Hepatocyte (in vitro differentiated cells): ENCODE measurements around the gene GNG7. TPM values are rescaled to one million over a fixed set of nuclear protein-coding genes. Genes with fewer than 3 reads are reported as not detected.
A peak's percentile ranks its signal among the peaks of the same experiment; 100 is the strongest.

Experiments used
- DNase-seq: peaks from one replicate; pipeline ENCODE4 v3.0.0-alpha.2; 2016; ENCODE audit warnings: low spot score
- H2AFZ ChIP-seq: fragments of 200-600 bp; sonication (generic); 2 replicates; pipeline ENCODE4 v1.6.0; 2016; ENCODE audit warnings: antibody characterized with exemption, mild to moderate bottlenecking
- H3K27ac ChIP-seq: fragments of 200-600 bp; sonication (generic); 2 replicates; pipeline ENCODE4 v1.5.1; 2016; ENCODE audit warnings: mild to moderate bottlenecking
- H3K27me3 ChIP-seq: fragments of 200-600 bp; sonication (generic); 2 replicates; pipeline ENCODE4 v1.6.1; 2016
- H3K36me3 ChIP-seq: fragments of 200-600 bp; sonication (generic); replicated peaks from 2 replicates; pipeline ENCODE4 v1.5.1; 2016; ENCODE audit warnings: low read depth; ENCODE audit not compliant: insufficient read depth
- H3K4me1 ChIP-seq: fragments of 200-600 bp; sonication (generic); 2 replicates; pipeline ENCODE4 v1.5.1; 2016; ENCODE audit warnings: mild to moderate bottlenecking, moderate library complexity; ENCODE audit not compliant: insufficient read depth
- H3K4me2 ChIP-seq: fragments of 200-600 bp; sonication (generic); 2 replicates; pipeline ENCODE4 v1.6.0; 2016
- H3K4me3 ChIP-seq: fragments of 200-600 bp; sonication (generic); 2 replicates; pipeline ENCODE4 v1.5.1; 2016; ENCODE audit warnings: mild to moderate bottlenecking
- H3K79me2 ChIP-seq: fragments of 200-600 bp; sonication (generic); 2 replicates; pipeline ENCODE4 v1.6.0; 2017; ENCODE audit warnings: mild to moderate bottlenecking
- H3K9me2 ChIP-seq: fragments of 200-600 bp; sonication (generic); replicated peaks from 2 replicates; pipeline ENCODE4 v1.6.0; 2017; ENCODE audit warnings: mild to moderate bottlenecking; ENCODE audit not compliant: insufficient read depth
- H3K9me3 ChIP-seq: fragments of 200-600 bp; sonication (generic); 2 replicates; pipeline ENCODE4 v1.5.1; 2016; ENCODE audit warnings: low read depth, mild to moderate bottlenecking
- H4K20me1 ChIP-seq: fragments of 200-600 bp; sonication (generic); 2 replicates; pipeline ENCODE4 v1.6.0; 2016; ENCODE audit warnings: mild to moderate bottlenecking; ENCODE audit not compliant: insufficient read depth, poor library complexity, severe bottlenecking
- EZH2 ChIP-seq: fragments of 200-600 bp; sonication (generic); IDR thresholded peaks from 2 replicates; pipeline ENCODE4 v1.6.1; 2016; ENCODE audit warnings: antibody characterized with exemption, mild to moderate bottlenecking, borderline replicate concordance
- EZH2phosphoT487 ChIP-seq: fragments of 200-600 bp; sonication (generic); IDR thresholded peaks from one replicate; pipeline ENCODE4 v1.6.1; 2018; ENCODE audit warnings: antibody characterized with exemption, mild to moderate bottlenecking, low read depth, moderate library complexity; ENCODE audit not compliant: unreplicated experiment, severe bottlenecking
- WGBS: methylation state at CpG from one replicate; pipeline ENCODE4 v1.1.6; 2016; ENCODE audit warnings: low lambda C conversion rate; ENCODE audit errors: missing lambda C conversion rate; 5-methylcytosine and 5-hydroxymethylcytosine counted together
- polyA plus RNA-seq: library from polyadenylated mRNA; unstranded; fragments of >200 nt; fragmentation: Nextera tagmentation; extraction: Ambion mirVana; gene quantifications from 2 replicates; pipeline ENCODE4 v1.2.1, GENCODE V29; 2016
- total RNA-seq: library from RNA; depleted of rRNA; stranded (reverse); fragments of >200 nt; gene quantifications from 2 replicates; pipeline ENCODE4 v1.2.3, GENCODE V29; 2014
- TF ChIP-seq, protein P1 (sequence below): fragments of 200-600 bp; sonication (generic); IDR thresholded peaks from 2 replicates; pipeline ENCODE4 v1.5.1; 2016; ENCODE audit warnings: antibody characterized with exemption, mild to moderate bottlenecking; ENCODE audit not compliant: poor library complexity

Gene GNG7
- total and polyA plus RNA-seq, 2 experiments from 2014 or later, result 1.2 to 1.9 TPM

DNA sequence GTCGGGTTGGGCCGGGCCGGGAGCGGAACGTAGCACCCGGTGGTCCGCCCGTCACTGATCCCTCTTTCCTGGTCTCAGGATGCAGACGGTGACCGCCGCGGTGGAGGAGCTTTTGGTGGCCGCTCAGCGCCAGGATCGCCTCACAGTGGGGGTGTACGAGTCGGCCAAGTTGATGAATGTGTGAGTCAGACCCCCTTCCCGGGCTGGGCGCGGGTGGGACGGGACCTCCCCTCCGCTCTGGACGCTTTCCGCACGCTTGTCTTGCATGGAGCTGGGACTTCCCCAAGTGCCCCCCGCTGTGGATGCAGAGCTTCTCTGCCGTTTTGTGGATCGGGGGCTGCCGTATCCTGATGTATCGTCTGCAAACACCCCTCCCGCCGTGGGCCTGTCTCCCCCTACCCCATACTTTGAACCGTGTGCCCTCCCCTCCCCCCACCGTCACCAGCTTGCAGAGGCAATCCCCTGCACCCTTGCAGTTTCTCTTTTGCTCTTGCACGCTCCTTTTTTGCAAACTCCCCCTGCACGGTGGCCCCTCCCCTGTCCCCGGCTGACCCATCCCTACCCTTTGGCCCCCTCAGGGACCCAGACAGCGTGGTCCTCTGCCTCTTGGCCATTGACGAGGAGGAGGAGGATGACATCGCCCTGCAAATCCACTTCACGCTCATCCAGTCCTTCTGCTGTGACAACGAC is 225.9 kb downstream of the GNG7 start:
- Histone ChIP-seq H3K9me2 (no peaks in the 10 kb centered on the region), H3K36me3 (no peaks in the 10 kb centered on the region), H2AFZ (no peak overlapping the region), H3K4me2 (peak overlapping the region; percentile 85), H3K4me3 (peak overlapping the region; percentile 54), H3K9me3 (no peaks in the 10 kb centered on the region), H4K20me1 (peaks cover 17% of the 10 kb centered on the region), H3K79me2 (peaks cover 19% of the 10 kb centered on the region), H3K4me1 (peaks cover 20% of the 10 kb centered on the region), H3K27ac (peak overlapping the region; percentile 77), H3K27me3 (no peaks in the 10 kb centered on the region)
- WGBS, result under 1% methylated on average over 26 of the region's 42 CpGs
- TF ChIP-seq EZH2phosphoT487 (no peak), EZH2 (no peak)
- TF ChIP-seq, protein P1, sequence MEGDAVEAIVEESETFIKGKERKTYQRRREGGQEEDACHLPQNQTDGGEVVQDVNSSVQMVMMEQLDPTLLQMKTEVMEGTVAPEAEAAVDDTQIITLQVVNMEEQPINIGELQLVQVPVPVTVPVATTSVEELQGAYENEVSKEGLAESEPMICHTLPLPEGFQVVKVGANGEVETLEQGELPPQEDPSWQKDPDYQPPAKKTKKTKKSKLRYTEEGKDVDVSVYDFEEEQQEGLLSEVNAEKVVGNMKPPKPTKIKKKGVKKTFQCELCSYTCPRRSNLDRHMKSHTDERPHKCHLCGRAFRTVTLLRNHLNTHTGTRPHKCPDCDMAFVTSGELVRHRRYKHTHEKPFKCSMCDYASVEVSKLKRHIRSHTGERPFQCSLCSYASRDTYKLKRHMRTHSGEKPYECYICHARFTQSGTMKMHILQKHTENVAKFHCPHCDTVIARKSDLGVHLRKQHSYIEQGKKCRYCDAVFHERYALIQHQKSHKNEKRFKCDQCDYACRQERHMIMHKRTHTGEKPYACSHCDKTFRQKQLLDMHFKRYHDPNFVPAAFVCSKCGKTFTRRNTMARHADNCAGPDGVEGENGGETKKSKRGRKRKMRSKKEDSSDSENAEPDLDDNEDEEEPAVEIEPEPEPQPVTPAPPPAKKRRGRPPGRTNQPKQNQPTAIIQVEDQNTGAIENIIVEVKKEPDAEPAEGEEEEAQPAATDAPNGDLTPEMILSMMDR, result no peak
- DNase-seq, result peak; percentile 60

DNA sequence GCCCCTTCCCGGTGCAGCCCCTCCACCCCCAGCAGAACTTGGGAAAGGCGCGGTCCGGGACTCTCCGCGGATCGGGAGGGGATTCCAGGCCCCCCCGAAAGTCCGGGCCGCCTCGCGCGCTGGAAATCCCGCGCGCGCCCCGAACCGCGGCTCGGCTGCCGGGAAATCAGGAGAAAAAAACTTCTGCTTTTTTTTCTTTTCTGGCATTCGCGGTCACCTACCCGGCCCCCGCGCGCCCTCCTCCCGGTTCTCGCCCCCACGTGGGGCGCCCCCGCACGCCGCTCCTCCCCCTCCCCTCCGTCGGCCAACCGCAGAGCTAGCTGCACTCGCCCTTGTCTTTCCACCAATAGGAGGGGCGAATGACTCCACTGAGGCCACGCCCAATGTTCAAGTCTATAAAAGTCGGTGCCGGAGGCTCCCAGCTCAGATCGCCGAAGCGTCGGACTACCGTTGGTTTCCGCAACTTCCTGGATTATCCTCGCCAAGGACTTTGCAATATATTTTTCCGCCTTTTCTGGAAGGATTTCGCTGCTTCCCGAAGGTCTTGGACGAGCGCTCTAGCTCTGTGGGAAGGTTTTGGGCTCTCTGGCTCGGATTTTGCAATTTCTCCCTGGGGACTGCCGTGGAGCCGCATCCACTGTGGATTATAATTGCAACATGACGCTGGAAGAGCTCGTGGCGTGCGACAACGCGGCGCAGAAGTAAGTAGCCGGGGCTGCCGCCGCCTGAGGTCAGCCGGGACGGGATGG is 226.6 kb downstream of the GNG7 start, which contains the start of gene GADD45B:
Gene GADD45B, plus strand, starts transcription at position 426 of the 749 bp plus-strand sequence. Its CDS starts 232 bp downstream, at position 658.
- DNase-seq, result peak; percentile 98
- Histone ChIP-seq H3K27ac (peak within 1 kb of the TSS; percentile 77), H2AFZ (peak within 1 kb of the TSS; percentile 28), H3K79me2 (peaks cover 19% of the 10 kb centered on the region), H3K36me3 (no peaks in the 10 kb centered on the region), H3K4me1 (peaks cover 20% of the 10 kb centered on the region), H3K4me2 (peak within 1 kb of the TSS; percentile 88), H3K9me2 (no peaks in the 10 kb centered on the region), H3K27me3 (no peaks in the 10 kb centered on the region), H3K4me3 (peak within 1 kb of the TSS; percentile 54), H4K20me1 (peaks cover 17% of the 10 kb centered on the region), H3K9me3 (no peaks in the 10 kb centered on the region)
- 1% methylated on average over 53 of the region's 70 CpGs for WGBS
- TF ChIP-seq, protein P1, result no peak
- TF ChIP-seq EZH2phosphoT487 (no peak), EZH2 (no peak)

- WGBS, result 5% methylated on average over 45 of the region's 45 CpGs
- H3K4me2 ChIP-seq, result peak overlapping the region; percentile 88
- peak overlapping the region; percentile 15 for H3K4me3 ChIP-seq
- peaks cover 17% of the 10 kb centered on the region for H4K20me1 ChIP-seq
- H3K9me2 ChIP-seq, result no peaks in the 10 kb centered on the region
- peaks cover 19% of the 10 kb centered on the region for H3K79me2 ChIP-seq
- no peaks in the 10 kb centered on the region for H3K27me3 ChIP-seq
- H3K4me1 ChIP-seq, result peaks cover 20% of the 10 kb centered on the region
- H3K27ac ChIP-seq, result peak overlapping the region; percentile 75
- TF ChIP-seq, protein P1, result no peak
- TF ChIP-seq EZH2phosphoT487 (no peak), EZH2 (no peak)
- DNase-seq, result peak; percentile 77
- H3K36me3 ChIP-seq, result no peaks in the 10 kb centered on the region
- peak overlapping the region; percentile 28 for H2AFZ ChIP-seq
- no peaks in the 10 kb centered on the region for H3K9me3 ChIP-seq
These were observed 227.3 kb downstream of the GNG7 start for GRCh38 chr19:2475018-2475701.
